Fibroblast of mammary gland (primary cell): ENCODE measurements around the gene PPP4R2.

Source experiments
- DNase-seq: peaks from one replicate; pipeline ENCODE4 v3.0.0-alpha.2; 2010; ENCODE audit warnings: low read depth
- H3K4me3 ChIP-seq: 2 replicates; pipeline ENCODE4 v1.5.1; 2011; ENCODE audit warnings: low read depth, mild to moderate bottlenecking, low read length, moderate library complexity; ENCODE audit not compliant: control insufficient read depth
- CTCF ChIP-seq: conservative IDR thresholded peaks from 2 replicates; pipeline ENCODE4 v1.5.1; 2011; ENCODE audit warnings: low read depth, low read length, inconsistent platforms; ENCODE audit not compliant: control insufficient read depth, insufficient read depth

PPP4R2 gene

GRCh38 chr3:73004316-73004715 is 7.7 kb downstream of the PPP4R2 start:
- no peak for DNase-seq
- H3K4me3 ChIP-seq: no peak overlapping the region
- TF ChIP-seq CTCF: no peak

DNA sequence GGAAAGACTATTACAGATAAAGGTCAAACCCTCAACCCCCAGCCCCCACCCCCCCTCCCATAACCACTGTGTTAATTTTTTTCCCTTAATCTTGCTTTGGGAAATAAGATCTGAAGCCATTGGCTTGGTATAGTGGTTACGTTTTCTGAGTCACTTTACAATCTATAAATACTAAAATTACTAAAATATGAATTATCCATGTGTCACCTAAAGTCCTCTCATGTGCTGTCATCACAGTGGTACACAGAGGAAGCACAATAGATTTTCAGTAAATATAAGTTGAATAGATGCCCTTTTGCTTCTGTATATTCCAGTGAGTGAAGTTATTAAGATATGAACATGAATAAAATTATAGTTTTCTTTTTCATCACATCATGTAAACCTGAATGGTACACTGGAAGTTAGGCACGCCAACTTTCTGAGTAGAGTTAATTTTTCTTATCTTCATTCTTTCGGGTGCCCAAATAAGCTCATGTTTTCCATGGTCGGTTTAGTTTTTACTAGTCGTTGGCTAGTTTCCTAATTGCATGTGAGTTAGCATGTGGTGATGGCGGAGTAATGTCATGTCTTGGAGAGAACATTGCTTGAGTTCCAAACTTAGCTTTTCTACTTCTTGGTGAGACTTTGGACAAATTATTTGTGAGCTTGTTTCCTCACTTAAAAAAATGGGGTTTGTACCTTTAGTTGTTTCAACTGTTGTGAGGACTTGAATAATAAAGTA is 11.5 kb downstream of the PPP4R2 start:
- DNase-seq: no peak
- TF ChIP-seq CTCF: no peak
- no peak overlapping the region for H3K4me3 ChIP-seq

DNA sequence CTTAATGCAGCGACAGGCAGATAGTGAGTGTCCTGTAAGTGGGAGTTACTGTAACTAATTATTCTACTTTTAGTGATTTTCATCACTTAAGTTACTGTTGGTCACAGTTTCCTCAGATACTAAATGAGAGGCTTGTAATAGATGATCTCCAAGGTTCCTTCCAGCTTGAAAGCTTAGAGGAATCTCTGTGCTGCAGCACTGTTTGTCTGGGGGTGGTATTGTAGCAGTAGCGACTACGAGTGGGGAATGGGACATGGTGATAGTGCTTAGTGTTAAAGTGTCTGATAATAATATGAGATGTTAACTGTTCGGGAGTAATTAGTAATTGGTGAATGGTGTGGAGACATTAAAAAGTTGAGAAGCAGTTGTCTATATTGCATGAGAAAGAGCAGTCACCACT is 12.4 kb downstream of the PPP4R2 start:
- DNase-seq: no peak
- no peak for TF ChIP-seq CTCF
- H3K4me3 ChIP-seq: no peak overlapping the region

DNA sequence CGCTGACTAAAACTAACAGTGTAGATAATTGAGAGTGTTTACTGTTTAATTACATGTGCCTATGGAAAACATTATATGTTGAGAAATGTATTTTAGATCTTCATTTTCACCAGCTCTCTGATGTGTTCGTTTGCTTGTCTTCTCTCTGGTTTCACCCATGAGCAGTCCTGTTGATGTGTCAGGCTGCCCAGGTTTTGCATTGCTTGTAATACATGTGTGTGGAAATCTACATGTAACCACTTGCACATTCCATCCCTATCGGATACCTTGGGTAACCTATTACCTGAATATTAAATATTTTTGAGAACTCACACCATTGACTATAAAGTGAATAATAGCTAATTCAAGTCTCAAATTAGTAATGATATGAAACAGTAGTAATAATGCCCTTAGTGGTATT is 13.1 kb downstream of the PPP4R2 start:
- no peak for TF ChIP-seq CTCF
- no peak for DNase-seq
- no peak overlapping the region for H3K4me3 ChIP-seq

DNA sequence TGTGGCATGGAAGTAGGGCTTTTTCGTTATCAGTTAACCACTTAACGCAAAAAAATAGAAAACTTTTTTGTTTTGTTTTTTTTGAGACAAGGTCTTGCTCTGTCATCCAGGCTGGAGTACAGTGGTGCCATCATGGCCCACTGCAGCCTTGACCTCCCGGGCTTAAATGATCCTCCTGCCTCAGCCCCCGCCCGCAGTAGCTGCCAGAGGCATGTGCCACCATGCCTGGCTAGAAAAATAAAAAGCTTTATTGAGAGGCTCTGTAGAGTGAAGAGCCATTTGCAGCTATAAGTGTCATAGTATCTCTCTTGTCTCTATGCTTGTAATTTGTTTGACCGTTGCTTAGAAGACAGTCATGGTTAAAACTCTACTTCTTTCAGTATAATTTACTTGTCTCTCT is 13.5 kb downstream of the PPP4R2 start:
- TF ChIP-seq CTCF: no peak
- no peak overlapping the region for H3K4me3 ChIP-seq
- no peak for DNase-seq

DNA sequence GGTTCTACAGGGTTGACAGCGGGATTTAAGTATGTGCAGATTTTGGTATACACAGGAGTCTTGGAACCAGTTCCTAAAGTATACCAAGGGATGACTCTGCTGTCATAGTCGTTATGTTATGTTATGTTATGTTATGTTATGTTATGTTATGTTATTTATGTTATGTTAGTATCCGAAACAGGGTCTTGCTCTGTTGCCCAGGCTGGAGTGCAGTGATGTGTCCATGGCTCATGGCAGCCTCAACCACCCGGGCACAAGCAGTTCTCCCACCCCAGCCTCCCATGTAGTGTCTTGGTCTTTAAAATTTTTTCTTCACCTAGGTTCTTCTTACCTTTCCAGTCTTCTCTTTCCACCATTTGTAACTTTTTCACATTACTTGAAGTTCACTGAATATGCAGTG is 21.7 kb downstream of the PPP4R2 start:
- no peak overlapping the region for H3K4me3 ChIP-seq
- no peak for TF ChIP-seq CTCF
- no peak for DNase-seq
